GM20000 (cell line): Measurements from ENCODE around the gene RPS6KA1.

ENCODE experiments used
- DNase-seq: peaks from one replicate; pipeline ENCODE4 v3.0.0; 2012; ENCODE audit warnings: low spot score
- TF ChIP-seq, protein P1 (sequence below): IDR thresholded peaks from 2 replicates; pipeline ENCODE4 v1.5.1; 2012; ENCODE audit warnings: mild to moderate bottlenecking, control low read depth; ENCODE audit errors: extremely low read depth, missing control alignments

Gene RPS6KA1

DNA sequence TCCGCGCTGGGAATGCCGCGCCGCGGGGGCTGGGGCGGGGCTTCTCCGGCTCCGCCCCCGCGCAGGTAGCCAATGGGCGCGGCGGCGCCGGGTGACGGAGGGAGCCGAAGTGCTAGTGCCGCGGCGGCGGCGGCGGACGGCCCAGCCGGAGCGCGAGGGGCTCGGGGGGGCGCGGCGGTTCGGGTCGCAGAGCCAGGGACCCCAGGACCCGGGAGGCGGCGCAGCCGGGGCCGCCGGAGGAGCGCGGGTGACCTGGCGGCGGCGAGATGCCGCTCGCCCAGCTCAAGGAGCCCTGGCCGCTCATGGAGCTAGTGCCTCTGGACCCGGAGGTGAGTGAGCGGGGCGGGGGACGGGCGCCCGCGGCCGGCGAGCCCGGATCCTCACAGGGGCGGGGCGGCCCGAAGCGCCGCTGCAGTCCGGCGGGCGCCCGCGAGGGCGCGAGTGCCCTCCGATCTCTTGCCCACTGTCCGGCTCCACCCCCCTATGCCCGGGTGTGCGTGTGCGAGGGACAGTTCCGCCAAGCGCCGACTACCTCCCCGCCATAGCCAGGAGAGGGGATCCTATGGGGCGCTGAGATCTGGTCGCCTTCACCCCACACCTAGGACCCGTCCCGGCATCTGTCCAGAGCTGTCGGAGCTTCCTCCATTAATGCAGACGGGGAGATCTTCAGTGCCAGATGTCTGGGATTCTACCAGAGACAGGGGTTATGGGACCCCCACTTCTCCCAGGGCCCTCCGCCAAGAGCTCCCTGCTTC is at the start of gene RPS6KA1:
RPS6KA1 (plus strand) TSS at position 107 of the 755 bp plus-strand sequence; CDS start at position 267, 160 bp downstream.
- DNase-seq: peak; percentile 96
- TF ChIP-seq, protein P1, sequence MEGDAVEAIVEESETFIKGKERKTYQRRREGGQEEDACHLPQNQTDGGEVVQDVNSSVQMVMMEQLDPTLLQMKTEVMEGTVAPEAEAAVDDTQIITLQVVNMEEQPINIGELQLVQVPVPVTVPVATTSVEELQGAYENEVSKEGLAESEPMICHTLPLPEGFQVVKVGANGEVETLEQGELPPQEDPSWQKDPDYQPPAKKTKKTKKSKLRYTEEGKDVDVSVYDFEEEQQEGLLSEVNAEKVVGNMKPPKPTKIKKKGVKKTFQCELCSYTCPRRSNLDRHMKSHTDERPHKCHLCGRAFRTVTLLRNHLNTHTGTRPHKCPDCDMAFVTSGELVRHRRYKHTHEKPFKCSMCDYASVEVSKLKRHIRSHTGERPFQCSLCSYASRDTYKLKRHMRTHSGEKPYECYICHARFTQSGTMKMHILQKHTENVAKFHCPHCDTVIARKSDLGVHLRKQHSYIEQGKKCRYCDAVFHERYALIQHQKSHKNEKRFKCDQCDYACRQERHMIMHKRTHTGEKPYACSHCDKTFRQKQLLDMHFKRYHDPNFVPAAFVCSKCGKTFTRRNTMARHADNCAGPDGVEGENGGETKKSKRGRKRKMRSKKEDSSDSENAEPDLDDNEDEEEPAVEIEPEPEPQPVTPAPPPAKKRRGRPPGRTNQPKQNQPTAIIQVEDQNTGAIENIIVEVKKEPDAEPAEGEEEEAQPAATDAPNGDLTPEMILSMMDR: no peak

- no peak for DNase-seq
- TF ChIP-seq, protein P1: no peak
Measured at GRCh38 chr1:26482921-26483320, 46.6 kb upstream of the RPS6KA1 start.

GRCh38 chr1:26483980-26484379 is 45.6 kb upstream of the RPS6KA1 start:
- no peak for DNase-seq
- TF ChIP-seq, protein P1: no peak

DNA sequence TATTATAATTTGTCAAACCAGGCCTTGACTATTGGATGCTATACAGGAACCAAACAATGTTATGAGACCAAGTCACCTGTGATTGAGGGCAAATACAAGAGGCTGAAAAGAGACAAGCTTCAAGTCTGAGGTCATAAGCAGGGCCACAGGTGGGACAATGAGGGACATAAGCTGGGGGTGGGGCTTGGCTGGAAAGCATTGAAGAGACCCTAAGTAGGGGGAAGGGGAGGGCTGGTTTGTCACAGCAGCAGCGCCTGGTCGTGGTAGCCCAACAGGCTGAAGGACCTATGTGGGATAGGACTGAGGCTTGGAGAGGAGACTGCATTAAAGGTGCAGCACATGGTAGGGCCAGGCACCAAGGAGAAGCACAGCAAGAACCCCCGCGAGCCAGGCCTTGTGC is 39.4 kb upstream of the RPS6KA1 start:
- TF ChIP-seq, protein P1: no peak
- DNase-seq: no peak

DNA sequence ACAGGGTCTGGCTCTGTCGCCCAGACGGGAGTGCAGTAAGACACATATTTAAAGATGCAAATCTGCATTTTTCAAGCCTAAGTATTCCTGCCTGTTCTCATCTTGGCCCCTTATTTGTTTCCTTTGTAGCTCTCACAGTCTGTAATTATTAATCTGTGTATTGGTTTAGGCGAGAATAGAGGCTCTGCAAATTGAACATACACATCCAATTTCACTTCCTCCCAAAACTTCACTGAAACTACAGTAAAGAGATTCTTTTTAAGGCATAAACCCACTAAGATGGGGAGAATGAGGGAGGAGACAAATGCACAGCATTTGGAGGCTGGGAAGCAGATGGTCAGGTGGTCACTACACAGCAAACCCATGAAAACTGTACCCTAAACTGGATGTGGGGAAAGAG is 36.3 kb upstream of the RPS6KA1 start:
- no peak for DNase-seq
- TF ChIP-seq, protein P1: no peak

GRCh38 chr1:26493938-26494337 is 35.6 kb upstream of the RPS6KA1 start:
- TF ChIP-seq, protein P1: no peak
- DNase-seq: no peak

DNA sequence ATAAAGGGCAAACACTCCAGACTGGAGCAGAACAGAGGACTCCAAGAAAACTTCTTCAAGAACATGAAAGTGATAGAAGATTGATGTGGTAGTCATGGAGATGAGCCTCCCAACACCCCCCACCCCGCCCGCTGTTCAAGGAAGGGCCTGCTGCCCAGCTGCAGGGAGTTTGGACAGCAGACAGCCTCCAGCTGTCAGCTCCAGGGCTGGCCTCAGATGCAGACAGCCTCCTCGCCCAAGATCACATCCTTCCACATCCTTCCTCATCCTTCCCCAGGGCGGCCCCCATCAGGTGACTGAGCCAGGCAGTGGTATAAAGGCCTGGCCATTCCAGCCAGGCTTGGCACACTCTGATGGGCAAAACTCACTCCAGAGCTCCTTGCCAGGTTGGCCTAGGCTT is 32.7 kb upstream of the RPS6KA1 start:
- TF ChIP-seq, protein P1: no peak
- DNase-seq: no peak
